Measurements from ENCODE around the gene TMEM80.
"Not testable (repeated sequence)": the region's sequence is repeated elsewhere in the genome, so short reads cannot be mapped to it uniquely, and the experiment has no call there.

DNA sequence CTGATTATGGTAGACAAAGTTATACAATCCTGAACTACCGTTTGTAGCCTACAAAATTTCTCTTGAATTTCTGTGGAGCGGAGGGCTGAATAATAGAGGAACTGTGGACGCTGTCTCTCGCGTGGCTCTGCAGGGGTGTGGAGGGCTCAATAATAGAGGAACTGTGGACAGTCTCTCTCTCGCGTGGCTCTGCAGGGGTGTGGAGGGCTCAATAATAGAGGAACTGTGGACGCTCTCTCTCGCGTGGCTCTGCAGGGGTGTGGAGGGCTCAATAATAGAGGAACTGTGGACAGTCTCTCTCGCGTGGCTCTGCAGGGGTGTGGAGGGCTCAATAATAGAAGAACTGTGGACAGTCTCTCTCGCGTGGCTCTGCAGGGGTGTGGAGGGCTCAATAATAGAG, 42.5 kb upstream of the TMEM80 start:
- not testable (repeated sequence) for TF ChIP-seq RARB (CRISPR knock-in tag; IDR thresholded peaks at IDR 0.05); ESRRG (CRISPR knock-in tag; IDR thresholded peaks at IDR 0.05); ZFP3 (CRISPR knock-in tag; IDR thresholded peaks at IDR 0.05); ARNTL (CRISPR knock-in tag; IDR thresholded peaks at IDR 0.05; ENCODE audit: borderline replicate concordance, low read depth); ZNF565 (CRISPR knock-in tag; conservative IDR thresholded peaks at IDR 0.05; ENCODE audit: low read depth); CREB5 (CRISPR knock-in tag; IDR thresholded peaks at IDR 0.05; ENCODE audit: low read depth); ZNF8 (CRISPR knock-in tag; IDR thresholded peaks at IDR 0.05); POU6F1 (CRISPR knock-in tag; IDR thresholded peaks at IDR 0.05; ENCODE audit: borderline replicate concordance, low read depth); TCF4 (CRISPR knock-in tag; IDR thresholded peaks at IDR 0.05; ENCODE audit: borderline replicate concordance); ZFP30 (CRISPR knock-in tag; IDR thresholded peaks at IDR 0.05); CSRNP3 (CRISPR knock-in tag; IDR thresholded peaks at IDR 0.05); OSR1 (CRISPR knock-in tag; IDR thresholded peaks at IDR 0.05); PPARA (CRISPR knock-in tag; IDR thresholded peaks at IDR 0.05; ENCODE audit: borderline replicate concordance)
- TF ChIP-seq, protein P1, sequence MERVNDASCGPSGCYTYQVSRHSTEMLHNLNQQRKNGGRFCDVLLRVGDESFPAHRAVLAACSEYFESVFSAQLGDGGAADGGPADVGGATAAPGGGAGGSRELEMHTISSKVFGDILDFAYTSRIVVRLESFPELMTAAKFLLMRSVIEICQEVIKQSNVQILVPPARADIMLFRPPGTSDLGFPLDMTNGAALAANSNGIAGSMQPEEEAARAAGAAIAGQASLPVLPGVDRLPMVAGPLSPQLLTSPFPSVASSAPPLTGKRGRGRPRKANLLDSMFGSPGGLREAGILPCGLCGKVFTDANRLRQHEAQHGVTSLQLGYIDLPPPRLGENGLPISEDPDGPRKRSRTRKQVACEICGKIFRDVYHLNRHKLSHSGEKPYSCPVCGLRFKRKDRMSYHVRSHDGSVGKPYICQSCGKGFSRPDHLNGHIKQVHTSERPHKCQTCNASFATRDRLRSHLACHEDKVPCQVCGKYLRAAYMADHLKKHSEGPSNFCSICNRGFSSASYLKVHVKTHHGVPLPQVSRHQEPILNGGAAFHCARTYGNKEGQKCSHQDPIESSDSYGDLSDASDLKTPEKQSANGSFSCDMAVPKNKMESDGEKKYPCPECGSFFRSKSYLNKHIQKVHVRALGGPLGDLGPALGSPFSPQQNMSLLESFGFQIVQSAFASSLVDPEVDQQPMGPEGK (CRISPR knock-in tag; IDR thresholded peaks at IDR 0.05; ENCODE audit: borderline replicate concordance), result not testable (repeated sequence)
